ENCODE results near the gene CSTPP1. TPM values are rescaled to one million over a fixed set of nuclear protein-coding genes. Genes with fewer than 3 reads are reported as not detected.

The CSTPP1 gene
- total RNA-seq, 1 experiment from 2014 or later, result 88.3 TPM

DNA sequence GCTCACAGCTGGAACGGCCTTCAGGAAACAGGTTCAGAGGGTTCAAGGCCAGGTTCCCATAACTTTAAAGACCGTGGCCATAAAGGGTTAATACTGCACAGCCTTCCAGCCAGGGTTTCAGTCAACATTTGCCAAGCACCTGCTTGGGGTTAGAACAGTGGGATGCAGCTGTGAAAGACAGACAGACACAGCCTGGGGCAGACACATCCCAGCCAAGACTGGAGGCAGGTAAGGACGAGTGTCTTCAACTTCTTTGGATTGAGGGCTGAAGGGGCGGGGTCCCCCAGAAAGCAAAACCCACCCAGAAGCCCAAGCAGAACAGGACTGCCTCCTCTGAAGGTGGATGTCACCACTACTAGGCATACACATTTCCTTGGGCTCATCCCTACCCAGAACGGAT, 225.9 kb downstream of the CSTPP1 start:
- no TSS peak for BruUV-seq (replicated peaks)
- intact Hi-C loops (cut with micrococcal nuclease; ENCODE audit: unreplicated experiment), result no loop called here
- CTCF ChIA-PET, result interaction anchor here (0.6 to 1.3 kb wide), 2 partner anchors 96 to 259 kb away, joined by 3 to 4 read pairs; no protein-coding TSS in a partner anchor
- Histone ChIP-seq H3K4me3 (no peak overlapping the region), H3K36me3 (ENCODE audit: low read depth) (peaks cover 11% of the 10 kb centered on the region), H3K27ac (no peak overlapping the region), H3K4me1 (replicated peaks; ENCODE audit: insufficient read depth) (no peaks in the 10 kb centered on the region), H3F3A (ENCODE audit: insufficient read depth, low read depth) (peaks cover 30% of the 10 kb centered on the region; the same call in 1 of the 2 replicates), H3K4me2 (no peak overlapping the region), H2AFZ (no peak overlapping the region), H3K79me2 (ENCODE audit: low read depth) (no peaks in the 10 kb centered on the region), H3K27me3 (ENCODE audit: insufficient read depth, low read depth) (no peaks in the 10 kb centered on the region), H3K9me2 (ENCODE audit: insufficient read depth) (no peaks in the 10 kb centered on the region), H4K20me1 (ENCODE audit: insufficient read depth) (peaks cover 17% of the 10 kb centered on the region), H3K9me3 (ENCODE audit: insufficient read depth, low read depth) (no peaks in the 10 kb centered on the region)
- TF ChIP-seq, protein P1, sequence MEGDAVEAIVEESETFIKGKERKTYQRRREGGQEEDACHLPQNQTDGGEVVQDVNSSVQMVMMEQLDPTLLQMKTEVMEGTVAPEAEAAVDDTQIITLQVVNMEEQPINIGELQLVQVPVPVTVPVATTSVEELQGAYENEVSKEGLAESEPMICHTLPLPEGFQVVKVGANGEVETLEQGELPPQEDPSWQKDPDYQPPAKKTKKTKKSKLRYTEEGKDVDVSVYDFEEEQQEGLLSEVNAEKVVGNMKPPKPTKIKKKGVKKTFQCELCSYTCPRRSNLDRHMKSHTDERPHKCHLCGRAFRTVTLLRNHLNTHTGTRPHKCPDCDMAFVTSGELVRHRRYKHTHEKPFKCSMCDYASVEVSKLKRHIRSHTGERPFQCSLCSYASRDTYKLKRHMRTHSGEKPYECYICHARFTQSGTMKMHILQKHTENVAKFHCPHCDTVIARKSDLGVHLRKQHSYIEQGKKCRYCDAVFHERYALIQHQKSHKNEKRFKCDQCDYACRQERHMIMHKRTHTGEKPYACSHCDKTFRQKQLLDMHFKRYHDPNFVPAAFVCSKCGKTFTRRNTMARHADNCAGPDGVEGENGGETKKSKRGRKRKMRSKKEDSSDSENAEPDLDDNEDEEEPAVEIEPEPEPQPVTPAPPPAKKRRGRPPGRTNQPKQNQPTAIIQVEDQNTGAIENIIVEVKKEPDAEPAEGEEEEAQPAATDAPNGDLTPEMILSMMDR (conservative IDR thresholded peaks at IDR 0.05), result no peak
- no peak for TF ChIP-seq EZH2 (IDR thresholded peaks at IDR 0.05; ENCODE audit: low read depth)
- POLR2A ChIA-PET (ENCODE audit: unreplicated experiment), result interaction anchor here (0.6 kb wide), 1 partner anchor 309 kb away, joined by 3 read pairs; no protein-coding TSS in a partner anchor
- peak in 1 of 2 experiments; percentile 25 for DNase-seq

DNA sequence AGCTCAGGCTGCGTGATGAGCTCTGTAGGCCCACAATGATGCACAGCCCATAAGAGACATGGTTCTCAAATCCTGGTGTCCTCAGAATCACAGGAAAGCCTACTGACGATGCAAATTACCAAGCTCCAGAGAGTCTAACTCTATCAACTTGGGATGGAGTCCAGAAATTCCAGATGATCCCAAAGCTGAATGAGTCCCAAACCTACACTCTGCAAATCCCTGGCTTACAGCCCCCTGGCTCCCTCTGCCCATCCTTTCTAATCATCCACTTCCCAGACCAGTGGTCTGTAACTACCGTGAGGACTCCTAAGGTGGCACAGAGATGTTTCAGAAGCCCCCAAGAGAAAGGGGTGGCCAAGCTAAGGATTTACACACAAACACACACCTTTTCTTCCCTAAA, 226.6 kb downstream of the CSTPP1 start:
- Histone ChIP-seq H3K79me2 (ENCODE audit: low read depth) (no peaks in the 10 kb centered on the region), H3K9me3 (ENCODE audit: insufficient read depth, low read depth) (no peaks in the 10 kb centered on the region), H3K9me2 (ENCODE audit: insufficient read depth) (no peaks in the 10 kb centered on the region), H3F3A (ENCODE audit: insufficient read depth, low read depth) (peaks cover 33% of the 10 kb centered on the region; the same call in 1 of the 2 replicates), H3K27me3 (ENCODE audit: insufficient read depth, low read depth) (no peaks in the 10 kb centered on the region), H4K20me1 (ENCODE audit: insufficient read depth) (peaks cover 24% of the 10 kb centered on the region), H3K4me1 (replicated peaks; ENCODE audit: insufficient read depth) (no peaks in the 10 kb centered on the region), H3K4me2 (no peak overlapping the region), H2AFZ (no peak overlapping the region), H3K27ac (no peak overlapping the region), H3K36me3 (ENCODE audit: low read depth) (peaks cover 11% of the 10 kb centered on the region), H3K4me3 (no peak overlapping the region)
- intact Hi-C loops (cut with micrococcal nuclease; ENCODE audit: unreplicated experiment), result no loop called here
- TF ChIP-seq, protein P1 (conservative IDR thresholded peaks at IDR 0.05), result no peak
- ChIA-PET CTCF (interaction anchor here (0.6 to 1.3 kb wide), 4 partner anchors 73 to 538 kb away, joined by 3 to 5 read pairs (median 4); no protein-coding TSS in a partner anchor), POLR2A (ENCODE audit: unreplicated experiment) (interaction anchor here (0.6 to 0.7 kb wide), 2 partner anchors 100 to 206 kb away, joined by 5 to 12 read pairs; no protein-coding TSS in a partner anchor)
- DNase-seq, result no peak
- no TSS peak for BruUV-seq (replicated peaks)

DNA sequence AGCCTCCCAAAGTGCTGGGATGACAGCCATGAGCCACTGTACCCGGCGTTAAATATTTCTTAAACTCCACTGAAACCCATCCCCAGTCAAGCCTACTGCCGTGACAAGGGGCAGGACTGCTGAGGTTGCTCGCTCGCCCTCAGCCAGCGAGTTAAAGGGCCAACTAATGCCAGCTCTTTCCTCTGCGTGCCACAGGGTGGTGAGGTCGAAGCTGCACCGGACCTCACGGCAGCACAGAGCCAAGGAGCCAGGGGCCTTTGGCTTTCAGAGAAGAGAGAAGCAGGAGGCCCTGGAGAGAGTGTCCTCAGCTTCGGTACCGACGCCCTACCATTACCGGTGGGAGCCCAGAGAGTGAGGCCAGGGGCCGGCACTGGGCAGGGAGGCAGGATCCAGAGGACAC, 227.3 kb downstream of the CSTPP1 start:
- TF ChIP-seq, protein P1 (conservative IDR thresholded peaks at IDR 0.05), result no peak
- no peak for TF ChIP-seq EZH2 (IDR thresholded peaks at IDR 0.05; ENCODE audit: low read depth)
- no peak for DNase-seq
- H3K4me3 ChIP-seq, result no peak overlapping the region
- no peaks in the 10 kb centered on the region for H3K4me1 ChIP-seq (replicated peaks; ENCODE audit: insufficient read depth)
- ChIA-PET CTCF (no interaction called here), POLR2A (ENCODE audit: unreplicated experiment) (no interaction called here)
- no peak overlapping the region for H3K4me2 ChIP-seq
- H3F3A ChIP-seq (ENCODE audit: insufficient read depth, low read depth), result peaks cover 27% of the 10 kb centered on the region; the same call in 1 of the 2 replicates
- H3K9me3 ChIP-seq (ENCODE audit: insufficient read depth, low read depth), result no peaks in the 10 kb centered on the region
- no peaks in the 10 kb centered on the region for H3K79me2 ChIP-seq (ENCODE audit: low read depth)
- BruUV-seq (replicated peaks), result no TSS peak
- intact Hi-C loops (cut with micrococcal nuclease; ENCODE audit: unreplicated experiment), result no loop called here
- no peaks in the 10 kb centered on the region for H3K27me3 ChIP-seq (ENCODE audit: insufficient read depth, low read depth)
- no peak overlapping the region for H3K27ac ChIP-seq
- H3K9me2 ChIP-seq (ENCODE audit: insufficient read depth), result no peaks in the 10 kb centered on the region
- peaks cover 24% of the 10 kb centered on the region for H4K20me1 ChIP-seq (ENCODE audit: insufficient read depth)
- H2AFZ ChIP-seq, result no peak overlapping the region
- peaks cover 15% of the 10 kb centered on the region for H3K36me3 ChIP-seq (ENCODE audit: low read depth)
